ENCODE data around the gene MCRIP2. TPM values are rescaled to one million over a fixed set of nuclear protein-coding genes. Genes with fewer than 3 reads are reported as not detected.

MCRIP2 gene
- total and polyA plus RNA-seq, 9 of the 15 experiments (the other 6 are each of a cell fraction or from before 2014, with no cell fraction given): 0.80 to 120 (median 35.2) TPM

GRCh38 chr16:610513-611381 is 30.9 kb upstream of the MCRIP2 start:
- Histone ChIP-seq H3K36me3 (ENCODE audit: control insufficient read depth, insufficient read depth, low read length) (peaks cover 6% of the 10 kb centered on the region; the same call in 1 of the 3 replicates), H2AFZ (ENCODE audit: low read depth, low read length) (no peak overlapping the region), H3K4me2 (ENCODE audit: insufficient read depth, low read length) (no peak overlapping the region), H3K79me2 (ENCODE audit: control insufficient read depth, insufficient read depth, low read length) (peaks cover 18% of the 10 kb centered on the region; the same call in 2 of the 3 replicates), H4K20me1 (replicated peaks; ENCODE audit: control insufficient read depth, insufficient read depth, low read length) (no peaks in the 10 kb centered on the region), H3K4me3 (no peak overlapping the region), H3K9ac (ENCODE audit: insufficient read depth in 1 of 2, low read depth in 2 of 2, low read length in 2 of 2) (no peak overlapping the region), H3K4me1 (replicated peaks in 1 of 2; ENCODE audit: control insufficient read depth in 2 of 2, insufficient read depth in 2 of 2, low read length in 2 of 2) (peaks cover 0 to 23% of the 10 kb centered on the region in 2 experiments; a peak in 2 of 5 replicates), H3K9me3 (replicated peaks; ENCODE audit: control insufficient read depth, insufficient read depth, low read depth, low read length) (0 out of 2 replicates have a peak, but pooled peaks cover 4% of the 10 kb centered on the region), H3K27me3 (ENCODE audit: control insufficient read depth in 2 of 2, insufficient read depth in 2 of 2, low read length in 2 of 2) (no peaks in the 10 kb centered on the region), H3K27ac (ENCODE audit: extremely low read depth, low read depth, low read length) (no peak overlapping the region), H3K9me1 (ENCODE audit: control insufficient read depth, insufficient read depth, low read length) (no peaks in the 10 kb centered on the region)
- FAIRE-seq (no peak), ATAC-seq (peak; percentile 58; the same call in 2 of the 3 replicates), DNase-seq (ENCODE audit: extremely low read depth in 1 of 4, low spot score in 3 of 4) (peak in 2 of 4 experiments; percentile 51 to 71)
- in situ Hi-C loops (cut with MboI) (no loop called here), intact Hi-C loops (cut with micrococcal nuclease) (no loop called here)
- TF ChIP-seq CTCFL (IDR thresholded peaks at IDR 0.05; ENCODE audit: borderline replicate concordance, insufficient read depth, low read depth, low read length, poor library complexity, severe bottlenecking) (peak; percentile 57), ZKSCAN1 (IDR thresholded peaks at IDR 0.05; ENCODE audit: low read depth, low read length) (no peak), NR4A1 (CRISPR knock-in tag; IDR thresholded peaks at IDR 0.05) (no peak), NR4A1 (tag; IDR thresholded peaks at IDR 0.05) (no peak), VEZF1 (CRISPR knock-in tag; IDR thresholded peaks at IDR 0.05) (no peak), CTCF (IDR thresholded peaks at IDR 0.05 in 2 of 3, conservative IDR thresholded peaks at IDR 0.05 in 1 of 3; ENCODE audit: insufficient read depth in 2 of 3, low read depth in 1 of 3, low read length in 3 of 3) (peak; percentile 26 to 30 (median 26); a peak in 4 of 6 replicates), ZNF592 (IDR thresholded peaks at IDR 0.05) (no peak)
- WGBS (ENCODE audit: insufficient coverage, low coverage, missing lambda C conversion rate): 89% methylated on average over 21 of the region's 28 CpGs
- ChIA-PET POLR2A (interaction anchor here (0.6 to 1.4 kb wide), 3 partner anchors 9 to 26 kb away, joined by 3 to 4 read pairs (median 4); partner anchors contain the start of gene METTL26), CTCF (ENCODE audit: low intra/inter-chr PET ratio) (no interaction called here)
- no TSS peak for BruUV-seq (replicated peaks)
